Kasumi-1 (cell line): ENCODE measurements around the gene ALPK1.
"Not testable (repeated sequence)": the region's sequence is repeated elsewhere in the genome, so short reads cannot be mapped to it uniquely, and the experiment has no call there.

Source experiments
- DNase-seq, 2 experiments: peaks; one replicate each; lab custom pipeline; 2025; lab: John Stamatoyannopoulos, UW

ALPK1 gene

GRCh38 chr4:112378858-112379257, 81.7 kb downstream of the ALPK1 start:
- no peak for DNase-seq

- no peak for DNase-seq
Measured at GRCh38 chr4:112379306-112379705, 82.1 kb downstream of the ALPK1 start.

DNA sequence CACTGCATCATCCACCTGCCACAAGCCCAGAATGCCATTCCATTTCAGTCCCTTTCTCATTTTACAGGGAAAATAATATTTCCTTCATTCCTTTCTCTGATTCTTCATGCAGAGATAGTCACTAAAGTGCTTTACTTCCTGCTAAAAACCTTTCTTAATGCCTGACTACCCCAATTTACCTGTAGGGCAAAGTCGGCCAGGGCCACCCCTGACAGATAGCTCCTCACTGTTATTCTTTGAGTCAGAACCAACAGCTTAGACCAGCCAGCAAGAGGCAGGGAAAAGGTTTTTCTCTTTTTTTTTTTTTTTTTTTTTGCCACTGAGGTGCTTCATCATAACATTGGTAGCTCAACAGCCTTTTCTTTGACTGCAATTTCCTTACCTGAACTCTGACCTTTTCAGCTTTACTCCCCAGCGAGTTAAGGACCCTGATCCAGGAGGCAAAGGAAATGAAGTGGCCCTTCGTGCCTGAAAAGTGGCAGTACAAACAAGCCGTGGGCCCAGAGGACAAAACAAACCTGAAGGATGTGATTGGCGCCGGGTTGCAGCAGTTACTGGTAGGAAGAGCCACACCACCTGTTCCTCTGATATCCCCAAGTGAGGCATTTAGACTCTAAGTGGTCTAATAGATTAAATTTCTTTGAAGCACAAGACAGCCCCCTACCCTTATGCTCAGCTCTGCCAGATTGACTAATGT, 85.0 kb downstream of the ALPK1 start:
- no peak for DNase-seq

DNA sequence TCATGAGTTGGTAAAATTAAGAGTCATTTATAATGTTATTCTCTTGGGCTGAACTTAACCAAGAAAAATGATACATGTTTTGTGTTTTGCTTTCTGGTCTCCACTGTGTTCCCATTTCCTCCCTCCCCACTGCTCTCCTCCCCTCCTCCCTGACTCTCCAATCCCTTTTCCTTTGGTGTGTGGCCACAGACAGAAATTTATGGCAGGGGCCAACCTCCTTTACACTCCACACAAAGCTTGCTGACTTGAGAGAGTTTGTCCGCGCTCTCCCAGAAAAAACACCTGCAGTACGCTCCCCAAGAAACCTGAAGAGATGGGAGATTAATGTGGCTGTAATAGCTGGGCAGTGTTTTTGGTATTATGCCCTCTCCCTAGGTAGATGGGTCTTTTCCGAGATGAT, 88.9 kb downstream of the ALPK1 start:
- no peak for DNase-seq

DNA sequence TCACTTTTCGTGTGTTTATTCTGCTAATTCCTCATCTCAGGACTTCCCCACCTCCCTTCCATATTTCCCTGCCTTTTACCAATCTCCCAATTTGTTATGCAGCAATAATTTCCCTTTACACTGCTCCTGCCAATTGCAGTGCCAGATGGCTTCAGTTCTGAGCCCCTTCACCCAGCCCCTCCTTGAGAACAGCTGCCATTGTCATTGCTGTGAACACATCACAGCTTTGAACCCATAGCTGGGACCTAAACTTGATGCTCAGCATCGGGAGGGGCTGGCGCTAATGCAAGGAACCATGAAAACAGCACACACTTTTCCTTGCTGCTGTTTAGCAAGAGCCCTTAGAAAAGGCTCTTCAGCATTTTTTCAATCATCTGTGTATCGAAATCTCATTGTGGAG, 104.9 kb downstream of the ALPK1 start:
- DNase-seq: no peak

DNA sequence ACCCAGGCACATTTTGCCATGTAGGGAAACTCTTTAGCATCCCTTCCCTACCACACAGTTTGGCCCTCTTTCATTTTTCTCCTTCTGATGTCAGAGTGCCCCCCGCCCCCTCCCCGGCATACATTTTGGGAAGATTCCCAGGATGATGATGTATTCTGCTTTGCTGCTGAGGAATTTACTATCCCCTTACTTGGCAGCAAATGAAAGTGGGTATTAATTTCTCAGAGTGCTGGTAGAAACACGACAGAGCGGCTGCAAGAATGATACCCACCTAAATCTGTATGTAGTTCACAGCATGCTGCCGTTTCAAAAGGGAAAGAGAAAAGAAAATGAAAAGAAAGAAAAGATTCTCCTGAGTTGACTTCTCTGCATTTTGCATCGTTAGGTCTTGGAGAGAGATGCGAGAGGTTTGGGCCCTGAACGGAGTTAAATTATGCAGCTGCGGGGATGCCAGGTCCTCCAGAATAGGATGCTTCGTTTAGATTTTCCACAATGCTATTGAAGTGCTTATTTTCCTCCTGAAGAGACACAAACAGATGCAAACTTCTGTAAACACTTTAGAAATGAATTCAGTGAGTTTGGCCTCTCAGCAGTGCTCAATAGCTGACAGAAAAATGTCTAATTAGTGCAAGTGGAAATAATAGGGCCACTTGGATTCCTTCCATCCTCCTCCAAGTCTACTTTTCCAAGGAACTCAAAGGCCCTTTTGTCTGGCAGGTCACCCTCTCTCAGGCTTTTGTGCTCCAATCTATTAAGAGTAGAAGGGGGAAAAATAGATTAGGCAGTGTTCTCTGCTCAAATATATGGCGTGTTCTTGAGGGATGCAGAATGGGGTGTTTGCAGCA, 106.2 kb downstream of the ALPK1 start:
- no peak for DNase-seq

DNA sequence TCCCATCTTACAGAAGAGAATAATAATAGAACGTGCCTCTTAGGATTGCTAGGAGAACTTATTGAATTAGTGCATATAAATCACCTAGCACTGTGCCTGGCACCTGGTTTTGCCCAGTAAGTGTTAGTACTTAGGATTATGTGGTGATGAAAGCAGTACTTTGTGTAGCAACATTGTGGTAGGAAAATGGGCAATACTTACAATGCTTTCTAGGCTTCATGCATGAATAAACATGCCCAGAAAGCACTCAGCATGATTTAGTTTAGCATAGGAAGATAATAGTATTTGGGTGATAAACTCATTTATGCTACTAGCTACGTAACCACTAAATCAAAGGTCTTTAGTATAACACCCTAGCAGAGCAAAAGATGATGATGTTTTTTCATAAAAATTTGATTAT, 113.2 kb downstream of the ALPK1 start:
- DNase-seq: no peak

DNA sequence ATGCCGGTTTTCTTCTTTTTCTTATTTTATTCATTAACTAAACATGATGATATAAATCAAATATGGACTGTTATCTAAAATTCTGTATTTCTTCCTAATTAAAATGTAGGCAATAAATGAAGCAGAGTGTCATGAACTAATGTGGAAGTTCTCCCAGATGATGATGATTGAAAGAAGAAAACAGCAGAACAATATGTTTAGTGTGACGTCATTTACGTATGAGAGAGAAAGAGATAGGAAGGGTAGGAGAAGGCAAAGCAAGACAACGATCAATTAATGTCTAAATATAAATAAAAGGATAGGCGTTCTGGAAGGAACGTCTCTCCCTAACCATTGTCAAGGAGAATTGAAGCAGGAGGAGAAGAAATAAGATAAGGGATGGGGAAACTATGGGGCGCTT, 113.6 kb downstream of the ALPK1 start:
- no peak for DNase-seq

- DNase-seq: no peak
Measured at GRCh38 chr4:112411781-112412550, 114.8 kb downstream of the ALPK1 start.

- no peak for DNase-seq
Measured at GRCh38 chr4:112416464-112416863, 119.3 kb downstream of the ALPK1 start.

GRCh38 chr4:112418092-112418491, 120.9 kb downstream of the ALPK1 start:
- no peak for DNase-seq

DNA sequence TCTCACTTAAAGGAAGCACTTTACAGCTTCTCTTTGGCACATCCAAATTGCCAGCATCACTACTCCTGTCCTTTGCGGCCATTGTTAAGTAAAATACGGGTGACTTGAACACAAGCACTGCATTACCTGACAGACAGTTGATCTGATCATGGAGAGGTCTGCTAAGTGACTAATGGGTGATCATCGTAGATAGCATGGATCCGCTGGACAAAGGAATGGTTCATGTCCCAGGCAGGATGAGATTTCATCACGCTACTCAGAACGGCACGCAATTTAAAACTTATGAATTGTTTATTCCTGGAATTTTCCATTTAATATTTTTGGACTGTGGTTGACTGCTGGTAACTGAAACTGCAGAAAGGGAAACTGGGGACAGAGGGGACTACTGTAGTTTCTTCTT, 124.7 kb downstream of the ALPK1 start:
- no peak for DNase-seq

GRCh38 chr4:112422644-112423043, 125.5 kb downstream of the ALPK1 start:
- DNase-seq: peak in 1 of 2 experiments; percentile 15

DNA sequence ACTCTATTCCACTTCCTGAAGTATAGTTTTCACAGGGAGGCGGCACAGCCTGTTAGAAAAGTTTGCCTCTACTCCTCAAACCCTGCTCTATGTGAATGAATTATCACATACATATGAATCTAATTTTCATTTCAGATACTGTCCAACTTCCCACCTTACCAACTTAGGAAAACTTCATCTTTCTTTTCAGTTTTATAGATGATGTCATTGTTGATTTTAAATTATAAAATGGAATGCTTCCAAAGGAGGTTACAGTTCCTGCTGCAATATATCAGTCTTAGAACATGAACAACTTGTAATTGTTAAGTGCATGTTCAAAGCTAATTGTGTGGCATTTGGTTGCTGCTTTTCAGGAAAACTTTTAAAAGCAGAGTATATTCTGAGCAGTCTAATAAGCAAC, 126.4 kb downstream of the ALPK1 start:
- DNase-seq: no peak

GRCh38 chr4:112425823-112426222, 128.7 kb downstream of the ALPK1 start:
- no peak for DNase-seq

DNA sequence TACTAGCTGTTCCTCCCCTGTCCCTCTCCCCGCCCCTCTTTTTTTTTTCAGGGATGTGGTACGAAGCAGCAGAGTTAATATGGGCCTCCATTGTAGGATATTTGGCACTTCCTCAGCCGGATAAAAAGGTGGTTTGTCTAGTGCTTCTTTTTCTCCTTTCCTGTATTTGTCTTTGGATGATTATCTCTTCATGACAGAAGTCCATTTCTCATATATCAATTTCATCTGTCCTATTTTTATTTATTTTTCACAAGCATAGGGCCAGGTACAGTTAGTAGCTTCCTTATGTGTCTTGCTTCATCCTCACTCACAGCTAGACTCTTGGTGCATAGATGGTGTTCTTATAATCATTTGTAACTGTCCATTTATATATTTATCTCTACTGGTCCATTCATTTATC, 129.2 kb downstream of the ALPK1 start:
- DNase-seq: no peak

GRCh38 chr4:112431158-112431557, 134.0 kb downstream of the ALPK1 start:
- no peak for DNase-seq

DNA sequence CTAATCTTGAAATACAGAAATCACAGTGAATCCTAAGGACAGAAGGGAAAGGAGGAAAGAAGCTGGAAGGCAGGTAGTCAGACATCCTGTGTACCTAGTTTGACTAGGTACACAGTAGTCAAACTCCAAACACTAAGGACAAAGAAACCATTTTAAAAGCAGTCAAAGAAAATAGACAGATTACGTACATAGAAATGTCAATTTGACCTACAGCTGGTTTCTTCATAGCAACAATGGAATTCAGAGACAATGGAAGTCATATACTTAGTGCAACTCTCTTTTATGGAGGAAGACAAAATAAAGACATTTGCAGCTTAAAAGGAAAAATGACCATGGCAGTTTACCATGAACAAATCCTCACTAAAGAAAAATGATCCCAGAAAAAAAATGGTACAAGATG, 139.8 kb downstream of the ALPK1 start:
- no peak for DNase-seq

DNA sequence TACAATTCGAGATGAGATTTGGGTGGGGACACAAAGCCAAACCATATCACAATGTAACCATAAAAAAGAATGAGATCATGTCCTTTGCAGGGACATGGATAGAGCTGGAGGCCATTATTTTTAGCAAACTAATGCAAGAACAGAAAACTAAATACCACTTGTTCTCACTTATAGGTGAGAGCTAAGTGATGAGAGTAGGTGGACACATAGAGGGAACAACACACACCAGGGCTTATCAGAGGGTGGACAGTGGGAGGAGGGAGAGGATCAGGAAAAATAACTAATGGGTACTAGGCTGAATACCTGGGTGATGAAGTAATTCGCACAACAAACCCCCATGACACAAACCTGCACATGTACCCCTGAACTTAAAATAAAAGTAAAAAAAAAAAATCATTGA, 145.1 kb downstream of the ALPK1 start:
- not testable (repeated sequence) for DNase-seq

- DNase-seq: no peak
Measured at GRCh38 chr4:112448306-112449132, 151.3 kb downstream of the ALPK1 start.

DNA sequence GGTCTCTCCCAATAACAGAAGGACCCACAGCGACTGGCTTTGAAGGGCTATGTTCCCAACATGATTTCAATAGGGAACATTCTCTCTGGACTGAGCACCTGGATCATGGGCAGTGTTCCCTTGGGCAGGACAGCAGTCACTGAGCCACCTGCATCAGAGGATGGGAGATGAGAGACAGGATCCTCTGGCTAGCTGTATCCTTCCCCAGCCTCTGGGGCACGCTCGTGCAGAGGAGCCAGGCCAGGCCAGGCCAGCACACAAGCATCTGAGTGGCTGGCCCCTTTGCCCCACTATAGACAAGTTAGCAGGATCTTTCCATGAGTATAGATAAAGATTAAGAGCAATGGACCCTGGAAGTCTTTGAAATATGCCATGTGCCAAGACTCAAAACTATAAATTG, 152.5 kb downstream of the ALPK1 start:
- DNase-seq: no peak

- DNase-seq: no peak
Measured at GRCh38 chr4:112451104-112451503, 153.9 kb downstream of the ALPK1 start.
